ENCODE measurements around the gene KLHL42. TPM values are rescaled to one million over a fixed set of nuclear protein-coding genes. Genes with fewer than 3 reads are reported as not detected.

The KLHL42 gene
- total and polyA plus RNA-seq, 9 of the 15 experiments (the other 6 are each of a cell fraction or from before 2014, with no cell fraction given) = 1.5 to 11.8 (median 9.6) TPM

DNA sequence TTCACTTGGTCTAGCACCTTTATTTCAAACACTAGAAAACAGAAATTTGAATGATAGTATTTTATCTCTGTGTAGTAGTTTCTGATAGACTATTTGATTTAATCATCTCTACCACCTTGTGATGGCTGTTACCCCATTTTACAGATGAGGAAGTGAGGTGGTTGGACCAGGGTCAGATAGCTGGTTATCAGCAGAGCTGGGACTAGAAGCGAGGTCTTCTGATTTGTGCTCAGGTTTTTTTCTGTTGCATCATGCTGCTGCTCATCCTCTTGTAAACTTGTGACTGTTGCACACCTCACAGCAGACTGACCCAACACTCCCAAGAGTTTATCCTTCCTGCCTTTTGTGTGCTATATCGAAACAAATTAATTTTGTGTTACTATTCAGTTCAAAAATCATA is 10.1 kb downstream of the KLHL42 start (continued):
- no peak for TF ChIP-seq CBX8 (IDR thresholded peaks at IDR 0.05; ENCODE audit: borderline replicate concordance, extremely low read depth, low read depth, low read length, poor library complexity, severe bottlenecking)
- peak; percentile 82 for TF ChIP-seq ATF3 (IDR thresholded peaks at IDR 0.05)
- TF ChIP-seq ATF3 (CRISPR knock-in tag; conservative IDR thresholded peaks at IDR 0.05) = no peak
- no peak for TF ChIP-seq MTA3 (IDR thresholded peaks at IDR 0.05; ENCODE audit: borderline replicate concordance)
- TF ChIP-seq ZZZ3 (IDR thresholded peaks at IDR 0.05) = no peak
- TF ChIP-seq GATA2 (CRISPR knock-in tag; IDR thresholded peaks at IDR 0.05) = no peak
- TF ChIP-seq SMARCA4 (IDR thresholded peaks at IDR 0.05) = peak; percentile 51; the same call in 1 of the 2 replicates
- peak; percentile 57 for TF ChIP-seq ARID1B (IDR thresholded peaks at IDR 0.05)
- TF ChIP-seq, protein P1, sequence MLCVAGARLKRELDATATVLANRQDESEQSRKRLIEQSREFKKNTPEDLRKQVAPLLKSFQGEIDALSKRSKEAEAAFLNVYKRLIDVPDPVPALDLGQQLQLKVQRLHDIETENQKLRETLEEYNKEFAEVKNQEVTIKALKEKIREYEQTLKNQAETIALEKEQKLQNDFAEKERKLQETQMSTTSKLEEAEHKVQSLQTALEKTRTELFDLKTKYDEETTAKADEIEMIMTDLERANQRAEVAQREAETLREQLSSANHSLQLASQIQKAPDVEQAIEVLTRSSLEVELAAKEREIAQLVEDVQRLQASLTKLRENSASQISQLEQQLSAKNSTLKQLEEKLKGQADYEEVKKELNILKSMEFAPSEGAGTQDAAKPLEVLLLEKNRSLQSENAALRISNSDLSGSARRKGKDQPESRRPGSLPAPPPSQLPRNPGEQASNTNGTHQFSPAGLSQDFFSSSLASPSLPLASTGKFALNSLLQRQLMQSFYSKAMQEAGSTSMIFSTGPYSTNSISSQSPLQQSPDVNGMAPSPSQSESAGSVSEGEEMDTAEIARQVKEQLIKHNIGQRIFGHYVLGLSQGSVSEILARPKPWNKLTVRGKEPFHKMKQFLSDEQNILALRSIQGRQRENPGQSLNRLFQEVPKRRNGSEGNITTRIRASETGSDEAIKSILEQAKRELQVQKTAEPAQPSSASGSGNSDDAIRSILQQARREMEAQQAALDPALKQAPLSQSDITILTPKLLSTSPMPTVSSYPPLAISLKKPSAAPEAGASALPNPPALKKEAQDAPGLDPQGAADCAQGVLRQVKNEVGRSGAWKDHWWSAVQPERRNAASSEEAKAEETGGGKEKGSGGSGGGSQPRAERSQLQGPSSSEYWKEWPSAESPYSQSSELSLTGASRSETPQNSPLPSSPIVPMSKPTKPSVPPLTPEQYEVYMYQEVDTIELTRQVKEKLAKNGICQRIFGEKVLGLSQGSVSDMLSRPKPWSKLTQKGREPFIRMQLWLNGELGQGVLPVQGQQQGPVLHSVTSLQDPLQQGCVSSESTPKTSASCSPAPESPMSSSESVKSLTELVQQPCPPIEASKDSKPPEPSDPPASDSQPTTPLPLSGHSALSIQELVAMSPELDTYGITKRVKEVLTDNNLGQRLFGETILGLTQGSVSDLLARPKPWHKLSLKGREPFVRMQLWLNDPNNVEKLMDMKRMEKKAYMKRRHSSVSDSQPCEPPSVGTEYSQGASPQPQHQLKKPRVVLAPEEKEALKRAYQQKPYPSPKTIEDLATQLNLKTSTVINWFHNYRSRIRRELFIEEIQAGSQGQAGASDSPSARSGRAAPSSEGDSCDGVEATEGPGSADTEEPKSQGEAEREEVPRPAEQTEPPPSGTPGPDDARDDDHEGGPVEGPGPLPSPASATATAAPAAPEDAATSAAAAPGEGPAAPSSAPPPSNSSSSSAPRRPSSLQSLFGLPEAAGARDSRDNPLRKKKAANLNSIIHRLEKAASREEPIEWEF (CRISPR knock-in tag; IDR thresholded peaks at IDR 0.05) = no peak
- TF ChIP-seq XRCC4 (IDR thresholded peaks at IDR 0.05; ENCODE audit: extremely low read depth, insufficient read depth, insufficient read length) = no peak
- no peak for TF ChIP-seq SRSF7 (optimal IDR thresholded peaks at IDR 0.05; ENCODE audit: low read depth, low read length)
- no peak for TF ChIP-seq ZNF512 (tag; IDR thresholded peaks at IDR 0.05)
- TF ChIP-seq ZC3H4 (CRISPR knock-in tag; IDR thresholded peaks at IDR 0.05; ENCODE audit: borderline replicate concordance) = no peak
- TF ChIP-seq ZNF165 (CRISPR knock-in tag; IDR thresholded peaks at IDR 0.05; ENCODE audit: borderline replicate concordance) = no peak
- no peak for TF ChIP-seq PREB (CRISPR knock-in tag; IDR thresholded peaks at IDR 0.05)
- TF ChIP-seq TAL1 (IDR thresholded peaks at IDR 0.05) = peak; percentile 69
- TF ChIP-seq PTTG1 (tag; IDR thresholded peaks at IDR 0.05; ENCODE audit: low read depth) = no peak
- peak; percentile 77 to 87; a peak in 3 of 4 replicates for TF ChIP-seq TRIM24 (IDR thresholded peaks at IDR 0.05)
- TF ChIP-seq, protein P2, sequence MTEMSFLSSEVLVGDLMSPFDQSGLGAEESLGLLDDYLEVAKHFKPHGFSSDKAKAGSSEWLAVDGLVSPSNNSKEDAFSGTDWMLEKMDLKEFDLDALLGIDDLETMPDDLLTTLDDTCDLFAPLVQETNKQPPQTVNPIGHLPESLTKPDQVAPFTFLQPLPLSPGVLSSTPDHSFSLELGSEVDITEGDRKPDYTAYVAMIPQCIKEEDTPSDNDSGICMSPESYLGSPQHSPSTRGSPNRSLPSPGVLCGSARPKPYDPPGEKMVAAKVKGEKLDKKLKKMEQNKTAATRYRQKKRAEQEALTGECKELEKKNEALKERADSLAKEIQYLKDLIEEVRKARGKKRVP (CRISPR knock-in tag; IDR thresholded peaks at IDR 0.05) = peak; percentile 86
- TF ChIP-seq ETV5 (CRISPR knock-in tag; IDR thresholded peaks at IDR 0.05; ENCODE audit: low read depth) = no peak
- 0 out of 2 replicates have a peak, but pooled peaks have one; percentile 61 for TF ChIP-seq ZEB2 (IDR thresholded peaks at IDR 0.05)

Data from K562 (cell line).